ENCODE measurements around the gene SCP2. TPM values are rescaled to one million over a fixed set of nuclear protein-coding genes. Genes with fewer than 3 reads are reported as not detected.

Gene SCP2
- total and polyA plus RNA-seq, 2 of the 4 experiments (the other 2 are of a cell fraction) = 70.4 to 83.1 TPM

DNA sequence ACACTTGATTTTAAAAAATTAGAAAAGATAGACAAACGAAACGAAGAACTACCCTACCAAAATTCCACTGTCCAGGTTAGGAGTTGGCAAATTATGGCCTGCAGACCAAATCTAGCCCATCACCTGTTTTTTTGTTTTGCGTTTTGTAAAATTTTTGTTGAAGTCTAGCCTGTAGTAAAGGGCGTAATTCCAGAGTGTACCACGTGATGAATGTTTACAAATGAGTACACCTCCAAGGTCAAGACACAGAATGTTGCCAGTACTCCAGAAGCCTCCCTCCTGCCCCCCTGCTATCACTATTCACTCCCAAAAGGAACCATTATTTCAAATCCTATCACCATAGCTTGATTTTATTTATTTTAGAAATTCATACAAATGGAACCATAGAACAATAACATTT is 117.8 kb downstream of the SCP2 start:
- Histone ChIP-seq H3K18ac (ENCODE audit: low read depth, low read length) (no peak overlapping the region), H3K9me3 (ENCODE audit: control insufficient read depth, insufficient read depth, low read length) (no peaks in the 10 kb centered on the region), H3K4me3 (ENCODE audit: insufficient read depth, low read depth, low read length) (no peak overlapping the region), H4K91ac (ENCODE audit: insufficient read depth, low read depth, low read length) (no peak overlapping the region), H2AFZ (replicated peaks; ENCODE audit: low read length, poor library complexity) (no peak overlapping the region), H3K4me2 (ENCODE audit: low read depth, low read length) (no peak overlapping the region), H2BK20ac (ENCODE audit: low read depth, low read length) (no peak overlapping the region), H2AK9ac (replicated peaks; ENCODE audit: low read depth, low read length, poor library complexity) (no peak overlapping the region), H3K9ac (ENCODE audit: low read depth, low read length) (no peak overlapping the region), H3K14ac (replicated peaks; ENCODE audit: low read depth, low read length) (no peak overlapping the region), H2AK5ac (ENCODE audit: low read depth, low read length) (no peak overlapping the region), H3K27me3 (ENCODE audit: control insufficient read depth, insufficient read depth, low read length) (no peaks in the 10 kb centered on the region), H3K27ac (ENCODE audit: insufficient read depth, low read length) (no peak overlapping the region), H2BK5ac (ENCODE audit: low read depth, low read length, poor library complexity, severe bottlenecking) (peak overlapping the region; percentile 15), H4K8ac (ENCODE audit: low read depth in 2 of 2, low read length in 2 of 2) (no peak overlapping the region), H3K4me1 (ENCODE audit: control insufficient read depth, insufficient read depth, low read length) (peaks cover 16% of the 10 kb centered on the region), H3K23ac (ENCODE audit: low read depth, low read length) (no peak overlapping the region), H3K9me1 (ENCODE audit: insufficient read depth, low read length) (peaks cover 13% of the 10 kb centered on the region), H4K20me1 (ENCODE audit: insufficient read depth, low read length) (no peaks in the 10 kb centered on the region), H2BK120ac (ENCODE audit: low read depth, low read length) (no peak overlapping the region; the same call in 1 of the 2 replicates), H4K5ac (ENCODE audit: low read depth, low read length) (no peak overlapping the region), H3K36me3 (ENCODE audit: control insufficient read depth, insufficient read depth, low read length) (peaks cover 8% of the 10 kb centered on the region), H2BK15ac (ENCODE audit: low read depth, low read length) (no peak overlapping the region), H3K56ac (ENCODE audit: extremely low read depth, insufficient read depth, low read length) (no peak overlapping the region), H3K4ac (ENCODE audit: low read depth, low read length) (no peak overlapping the region), H3K79me1 (ENCODE audit: low read depth in 1 of 2, low read length in 2 of 2) (peaks cover 2 to 42% of the 10 kb centered on the region in 2 experiments; a peak in 3 of 4 replicates)
- no CpG with 5 or more reads among the region's 5 CpGs for WGBS, 2 experiments (ENCODE audit: extremely low coverage in 2 of 2, insufficient read length in 1 of 2)
- intact Hi-C loops (cut with micrococcal nuclease) (no loop called here), in situ Hi-C loops (cut with MboI; ENCODE audit: low sequenced_read_pairs) (no loop called here), dilution Hi-C loops (cut with HindIII; ENCODE audit: low sequenced_read_pairs, unreplicated experiment) (no loop called here)
- BruUV-seq (replicated peaks) = no TSS peak
- ChIA-PET POLR2A (ENCODE audit: unreplicated experiment) (no interaction called here), CTCF (no interaction called here)
- TF ChIP-seq FOS (IDR thresholded peaks at IDR 0.05; ENCODE audit: low read depth, low read length) = no peak
- TF ChIP-seq CEBPB (IDR thresholded peaks at IDR 0.05; ENCODE audit: low read depth, low read length) = no peak
- TF ChIP-seq, protein P1, sequence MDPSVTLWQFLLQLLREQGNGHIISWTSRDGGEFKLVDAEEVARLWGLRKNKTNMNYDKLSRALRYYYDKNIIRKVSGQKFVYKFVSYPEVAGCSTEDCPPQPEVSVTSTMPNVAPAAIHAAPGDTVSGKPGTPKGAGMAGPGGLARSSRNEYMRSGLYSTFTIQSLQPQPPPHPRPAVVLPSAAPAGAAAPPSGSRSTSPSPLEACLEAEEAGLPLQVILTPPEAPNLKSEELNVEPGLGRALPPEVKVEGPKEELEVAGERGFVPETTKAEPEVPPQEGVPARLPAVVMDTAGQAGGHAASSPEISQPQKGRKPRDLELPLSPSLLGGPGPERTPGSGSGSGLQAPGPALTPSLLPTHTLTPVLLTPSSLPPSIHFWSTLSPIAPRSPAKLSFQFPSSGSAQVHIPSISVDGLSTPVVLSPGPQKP (IDR thresholded peaks at IDR 0.05; ENCODE audit: borderline replicate concordance, low read depth, low read length) = no peak
- TF ChIP-seq MAFK (IDR thresholded peaks at IDR 0.05; ENCODE audit: low read depth, low read length) = no peak
- no peak for TF ChIP-seq RAD21 (IDR thresholded peaks at IDR 0.05; ENCODE audit: low read length)
- TF ChIP-seq RCOR1 (IDR thresholded peaks at IDR 0.05; ENCODE audit: insufficient replicate concordance, low read length) = no peak
- TF ChIP-seq RFX5 (IDR thresholded peaks at IDR 0.05; ENCODE audit: low read depth, low read length) = no peak
- TF ChIP-seq MXI1 (IDR thresholded peaks at IDR 0.05; ENCODE audit: borderline replicate concordance, low read depth, low read length) = no peak
- no peak for TF ChIP-seq NFE2L2 (IDR thresholded peaks at IDR 0.05; ENCODE audit: low read depth, low read length)
- TF ChIP-seq BHLHE40 (IDR thresholded peaks at IDR 0.05; ENCODE audit: low read depth, low read length) = no peak
- TF ChIP-seq, protein P2, sequence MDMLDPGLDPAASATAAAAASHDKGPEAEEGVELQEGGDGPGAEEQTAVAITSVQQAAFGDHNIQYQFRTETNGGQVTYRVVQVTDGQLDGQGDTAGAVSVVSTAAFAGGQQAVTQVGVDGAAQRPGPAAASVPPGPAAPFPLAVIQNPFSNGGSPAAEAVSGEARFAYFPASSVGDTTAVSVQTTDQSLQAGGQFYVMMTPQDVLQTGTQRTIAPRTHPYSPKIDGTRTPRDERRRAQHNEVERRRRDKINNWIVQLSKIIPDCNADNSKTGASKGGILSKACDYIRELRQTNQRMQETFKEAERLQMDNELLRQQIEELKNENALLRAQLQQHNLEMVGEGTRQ (IDR thresholded peaks at IDR 0.05; ENCODE audit: low read depth, low read length) = no peak
- TF ChIP-seq, protein P3, sequence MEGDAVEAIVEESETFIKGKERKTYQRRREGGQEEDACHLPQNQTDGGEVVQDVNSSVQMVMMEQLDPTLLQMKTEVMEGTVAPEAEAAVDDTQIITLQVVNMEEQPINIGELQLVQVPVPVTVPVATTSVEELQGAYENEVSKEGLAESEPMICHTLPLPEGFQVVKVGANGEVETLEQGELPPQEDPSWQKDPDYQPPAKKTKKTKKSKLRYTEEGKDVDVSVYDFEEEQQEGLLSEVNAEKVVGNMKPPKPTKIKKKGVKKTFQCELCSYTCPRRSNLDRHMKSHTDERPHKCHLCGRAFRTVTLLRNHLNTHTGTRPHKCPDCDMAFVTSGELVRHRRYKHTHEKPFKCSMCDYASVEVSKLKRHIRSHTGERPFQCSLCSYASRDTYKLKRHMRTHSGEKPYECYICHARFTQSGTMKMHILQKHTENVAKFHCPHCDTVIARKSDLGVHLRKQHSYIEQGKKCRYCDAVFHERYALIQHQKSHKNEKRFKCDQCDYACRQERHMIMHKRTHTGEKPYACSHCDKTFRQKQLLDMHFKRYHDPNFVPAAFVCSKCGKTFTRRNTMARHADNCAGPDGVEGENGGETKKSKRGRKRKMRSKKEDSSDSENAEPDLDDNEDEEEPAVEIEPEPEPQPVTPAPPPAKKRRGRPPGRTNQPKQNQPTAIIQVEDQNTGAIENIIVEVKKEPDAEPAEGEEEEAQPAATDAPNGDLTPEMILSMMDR (conservative IDR thresholded peaks at IDR 0.05; ENCODE audit: low read depth, low read length) = no peak
- TF ChIP-seq MAZ (IDR thresholded peaks at IDR 0.05; ENCODE audit: borderline replicate concordance, low read depth, low read length) = no peak
- no peak for TF ChIP-seq POLR2A (IDR thresholded peaks at IDR 0.05; ENCODE audit: low read depth, low read length)
- no peak for TF ChIP-seq SMC3 (IDR thresholded peaks at IDR 0.05; ENCODE audit: low read depth, low read length)
- TF ChIP-seq CHD1 (IDR thresholded peaks at IDR 0.05; ENCODE audit: low read depth, low read length) = no peak
- ATAC-seq (ENCODE audit: low read depth) = no peak
- DNase-seq = no peak
